ENCODE measurements around the gene HSPBP1.
A peak's percentile ranks its signal among the peaks of the same experiment; 100 is the strongest.

HSPBP1 gene

GRCh38 chr19:55277494-55277893, 2.4 kb downstream of the HSPBP1 start:
- no peak for DNase-seq (ENCODE audit: low read depth, low spot score)
- H3K27ac ChIP-seq, result no peak overlapping the region

GRCh38 chr19:55276720-55277430, 3.0 kb downstream of the HSPBP1 start:
- no peak overlapping the region for H3K27ac ChIP-seq
- DNase-seq (ENCODE audit: low read depth, low spot score), result no peak

GRCh38 chr19:55275851-55276719, 3.8 kb downstream of the HSPBP1 start:
- no peak overlapping the region for H3K27ac ChIP-seq
- no peak for DNase-seq (ENCODE audit: low read depth, low spot score)

- H3K27ac ChIP-seq, result no peak overlapping the region
- no peak for DNase-seq (ENCODE audit: low read depth, low spot score)
These were observed 5.8 kb downstream of the HSPBP1 start for GRCh38 chr19:55273978-55274707.

GRCh38 chr19:55272142-55272541, 7.8 kb downstream of the HSPBP1 start:
- no peak for DNase-seq (ENCODE audit: low read depth, low spot score)
- no peak overlapping the region for H3K27ac ChIP-seq

GRCh38 chr19:55270172-55270942, 9.6 kb downstream of the HSPBP1 start:
- DNase-seq (ENCODE audit: low read depth, low spot score), result no peak
- H3K27ac ChIP-seq, result no peak overlapping the region

GRCh38 chr19:55269299-55269698, 10.6 kb downstream of the HSPBP1 start:
- no peak overlapping the region for H3K27ac ChIP-seq
- DNase-seq (ENCODE audit: low read depth, low spot score), result no peak

GRCh38 chr19:55266840-55267239, 13.1 kb downstream of the HSPBP1 start:
- no peak for DNase-seq (ENCODE audit: low read depth, low spot score)
- no peak overlapping the region for H3K27ac ChIP-seq

GRCh38 chr19:55266404-55266803, 13.5 kb downstream of the HSPBP1 start:
- no peak for DNase-seq (ENCODE audit: low read depth, low spot score)
- H3K27ac ChIP-seq, result no peak overlapping the region

- DNase-seq (ENCODE audit: low read depth, low spot score), result no peak
- H3K27ac ChIP-seq, result no peak overlapping the region
These were observed 14.1 kb downstream of the HSPBP1 start for GRCh38 chr19:55265723-55266386.

GRCh38 chr19:55265173-55265572, 14.7 kb downstream of the HSPBP1 start:
- H3K27ac ChIP-seq, result no peak overlapping the region

GRCh38 chr19:55264531-55264930, 15.4 kb downstream of the HSPBP1 start:
- no peak for DNase-seq (ENCODE audit: low read depth, low spot score)
- H3K27ac ChIP-seq, result no peak overlapping the region

More at GRCh38 chr19:55265173-55265572, 14.7 kb downstream of the HSPBP1 start:
- no peak for DNase-seq (ENCODE audit: low read depth, low spot score)

GRCh38 chr19:55262359-55262758, 17.6 kb downstream of the HSPBP1 start:
- no peak overlapping the region for H3K27ac ChIP-seq
- no peak for DNase-seq (ENCODE audit: low read depth, low spot score)

- H3K27ac ChIP-seq, result no peak overlapping the region
- DNase-seq (ENCODE audit: low read depth, low spot score), result no peak
These were observed 18.2 kb downstream of the HSPBP1 start for GRCh38 chr19:55261671-55262126.

GRCh38 chr19:55259540-55260210, 20.2 kb downstream of the HSPBP1 start:
- peak overlapping the region; percentile 93 for H3K27ac ChIP-seq
- DNase-seq (ENCODE audit: low read depth, low spot score), result no peak

GRCh38 chr19:55258828-55259539, 20.9 kb downstream of the HSPBP1 start, which contains the start of gene PPP6R1:
Gene PPP6R1 (minus strand): TSS chr19:55259017. CDS start chr19:55247103, 11,914 bp downstream.
- peak; percentile 97 for DNase-seq (ENCODE audit: low read depth, low spot score)
- H3K27ac ChIP-seq, result peak within 1 kb of the TSS; percentile 93

GRCh38 chr19:55258476-55258827, 21.5 kb downstream of the HSPBP1 start:
- no peak for DNase-seq (ENCODE audit: low read depth, low spot score)
- H3K27ac ChIP-seq, result peak overlapping the region; percentile 93
